ENCODE data around the gene DNAH10.

- TF ChIP-seq EP300 (IDR thresholded peaks at IDR 0.05; ENCODE audit: borderline replicate concordance) = no peak
- TF ChIP-seq TAF1 (IDR thresholded peaks at IDR 0.05; ENCODE audit: low read depth) = no peak
- no peak for TF ChIP-seq REST (IDR thresholded peaks at IDR 0.05; ENCODE audit: low read depth)
- TF ChIP-seq CREB1 (IDR thresholded peaks at IDR 0.05; ENCODE audit: low read depth) = no peak
Measured at GRCh38 chr12:123897221-123897620, 135.1 kb downstream of the DNAH10 start.

All from Ishikawa (cell line).